SHP77 treated with DMSO at 0.1 percent for 48 hours (cell line): ENCODE measurements around the gene CDH4.

Experiments used
- DNase-seq: peaks from one replicate; lab custom pipeline; 2025; lab: John Stamatoyannopoulos, UW

Gene CDH4

DNA sequence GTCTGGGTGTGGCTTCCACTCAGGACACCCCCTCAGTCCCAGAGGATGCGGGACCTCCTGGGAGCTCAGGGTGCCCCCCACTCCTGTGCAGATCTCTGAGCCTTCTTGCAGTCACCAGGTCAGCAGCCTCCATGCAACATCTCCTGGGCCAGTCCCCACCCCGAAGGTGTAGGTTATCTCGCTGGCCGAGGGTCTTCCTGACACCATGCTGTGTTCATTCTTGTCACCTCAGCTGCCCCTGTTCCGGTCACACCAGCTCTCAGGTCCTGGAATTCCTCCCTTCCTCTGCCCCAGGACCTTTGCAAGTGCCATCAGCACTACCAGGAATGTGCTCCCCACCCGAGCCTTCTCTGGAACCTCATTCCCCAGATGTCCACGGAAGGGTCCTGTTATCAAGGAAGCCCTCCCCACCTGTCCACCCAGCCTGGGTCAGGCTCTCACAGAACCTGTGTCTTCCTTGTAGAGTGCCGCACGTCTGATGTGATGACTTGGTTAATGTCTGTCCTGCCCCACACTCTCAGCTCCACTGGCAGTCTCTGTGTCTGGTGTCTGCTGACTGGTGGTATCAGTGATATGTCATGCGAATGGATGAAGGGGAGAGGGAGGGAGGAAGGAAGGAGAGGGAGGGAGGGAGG is 484.1 kb downstream of the CDH4 start:
- no peak for DNase-seq

DNA sequence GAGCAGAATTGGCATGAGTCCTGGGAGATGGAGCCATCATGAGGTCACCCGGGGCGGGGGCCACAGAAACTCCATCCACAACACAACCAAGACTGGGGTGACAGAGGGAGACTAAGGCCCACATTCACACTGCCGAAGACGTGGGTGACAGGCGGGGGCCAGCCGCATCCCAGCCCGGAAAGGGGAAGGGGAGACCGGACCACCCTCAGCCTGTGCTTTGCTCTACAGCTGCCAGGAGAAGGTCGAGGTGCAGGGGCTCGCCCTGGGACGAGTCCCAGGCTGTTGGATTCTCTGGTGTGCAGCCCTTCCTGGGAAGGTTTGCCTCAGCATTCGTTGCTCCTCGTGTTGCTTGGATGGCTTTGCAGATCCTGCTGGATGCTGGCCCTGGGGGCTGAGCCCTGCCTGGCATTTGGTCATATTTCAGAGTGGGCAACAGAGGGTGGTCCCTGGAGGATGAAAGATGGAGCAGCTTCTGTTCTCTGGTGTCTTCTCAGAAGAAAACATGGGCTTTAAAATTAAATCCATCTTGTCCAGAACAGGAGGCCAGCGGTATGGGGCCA is 484.8 kb downstream of the CDH4 start:
- no peak for DNase-seq

DNA sequence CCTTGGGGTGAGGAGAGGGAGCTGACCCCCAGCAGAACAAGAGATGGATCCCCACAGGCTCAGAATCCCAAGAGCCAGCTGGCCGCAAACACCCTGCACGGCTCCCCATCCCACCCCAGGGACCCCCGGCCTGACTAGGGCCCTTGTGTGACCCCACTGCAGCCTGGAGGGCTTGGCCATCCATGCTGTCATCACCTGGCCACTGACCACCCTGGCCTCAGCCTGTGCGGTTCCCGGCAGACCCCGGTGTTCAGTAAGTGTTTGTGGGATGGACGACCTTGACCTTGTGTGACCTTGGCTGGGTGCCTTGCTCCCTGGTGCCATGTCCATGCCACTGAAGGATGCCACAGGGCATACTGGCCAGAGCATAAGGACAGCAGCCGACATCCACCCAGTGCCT is 485.3 kb downstream of the CDH4 start:
- DNase-seq, result no peak

DNA sequence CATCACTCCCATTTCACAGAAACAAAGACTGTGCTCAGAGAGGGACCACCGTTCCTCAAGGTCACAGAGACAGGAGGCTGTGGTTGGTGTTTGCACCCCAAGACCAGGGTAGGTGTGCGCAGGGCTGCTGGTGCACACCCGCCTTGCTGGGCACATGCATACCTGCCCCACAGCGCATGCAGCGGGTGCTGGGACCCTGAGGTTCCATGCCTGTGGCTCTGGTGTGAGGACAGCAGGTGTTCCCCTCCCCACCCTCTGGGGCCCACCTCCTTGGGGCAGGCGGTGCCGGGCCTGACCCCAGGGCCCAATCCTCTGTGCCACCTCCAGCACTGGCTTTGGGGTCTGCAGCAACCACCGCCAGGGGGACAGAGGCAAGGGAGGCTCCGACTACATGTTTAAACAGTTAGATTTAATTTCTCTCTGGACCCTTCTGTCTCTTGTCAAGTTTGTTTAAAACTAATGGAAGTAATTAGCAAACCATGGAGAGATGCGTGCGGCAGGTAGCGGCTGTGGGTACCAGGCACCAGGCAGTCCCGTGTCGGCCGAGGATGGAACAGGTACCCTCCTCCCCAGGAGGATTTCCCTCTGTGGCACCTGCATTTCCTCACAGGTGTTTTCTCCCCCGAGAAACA is 485.9 kb downstream of the CDH4 start:
- no peak for DNase-seq

DNA sequence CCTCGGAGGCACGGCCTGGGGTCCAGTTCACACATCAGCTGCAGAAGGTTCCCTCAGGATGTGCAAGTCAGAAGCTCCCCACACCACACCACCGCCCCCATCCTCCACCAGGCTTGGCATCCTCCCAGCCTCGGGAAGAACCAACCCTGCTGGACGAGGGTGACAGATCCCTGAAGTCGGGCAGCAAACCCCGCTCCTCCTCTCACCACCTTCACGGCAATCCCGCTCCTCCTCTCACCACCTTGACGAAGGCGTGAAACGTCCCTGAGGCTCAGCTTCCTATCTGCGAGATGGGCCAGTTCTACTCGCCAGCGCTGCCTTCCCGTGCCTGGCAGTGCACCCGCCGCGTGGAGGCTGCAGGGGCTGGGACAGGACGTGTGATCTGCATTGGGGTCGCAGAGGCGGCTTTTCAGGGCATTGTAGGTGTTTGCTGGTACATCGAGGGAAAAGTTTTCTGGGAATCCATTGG is 486.6 kb downstream of the CDH4 start:
- no peak for DNase-seq

DNA sequence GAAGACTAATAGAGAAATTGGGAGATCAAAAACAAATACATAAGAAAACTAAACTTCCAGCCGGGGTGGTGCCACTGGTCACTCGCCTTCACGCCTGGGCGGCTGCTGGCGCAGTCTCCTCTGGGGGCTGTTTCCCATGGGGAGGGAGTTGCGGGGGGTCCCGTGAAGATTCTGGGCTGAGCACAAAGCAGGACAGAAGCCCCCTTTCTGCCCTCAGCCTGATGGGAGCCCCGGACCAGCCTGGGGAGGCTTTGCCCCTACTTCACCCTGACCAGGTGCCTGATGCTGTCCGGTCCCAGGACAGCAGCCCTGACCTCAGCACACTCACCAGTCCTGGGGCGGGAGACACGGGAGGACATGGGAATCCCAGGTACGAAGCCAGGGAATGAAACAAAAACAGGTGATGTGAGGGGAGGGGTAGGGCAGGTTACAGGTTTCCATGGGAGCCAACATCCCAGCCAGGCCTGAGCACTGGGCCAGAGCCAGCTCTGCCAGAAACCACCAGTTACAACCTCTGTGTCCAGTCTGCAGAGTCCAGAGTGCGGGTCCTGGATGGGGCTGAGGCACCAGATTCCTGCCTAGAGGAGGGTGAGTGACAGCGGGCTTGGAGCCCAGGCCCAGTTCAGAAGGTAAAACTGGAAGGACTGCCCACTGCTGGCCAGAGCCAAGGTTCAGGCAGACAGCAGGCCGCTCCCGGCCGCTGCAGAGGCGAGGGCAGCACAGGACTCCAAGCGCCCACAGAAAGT is 487.2 kb downstream of the CDH4 start:
- no peak for DNase-seq

DNA sequence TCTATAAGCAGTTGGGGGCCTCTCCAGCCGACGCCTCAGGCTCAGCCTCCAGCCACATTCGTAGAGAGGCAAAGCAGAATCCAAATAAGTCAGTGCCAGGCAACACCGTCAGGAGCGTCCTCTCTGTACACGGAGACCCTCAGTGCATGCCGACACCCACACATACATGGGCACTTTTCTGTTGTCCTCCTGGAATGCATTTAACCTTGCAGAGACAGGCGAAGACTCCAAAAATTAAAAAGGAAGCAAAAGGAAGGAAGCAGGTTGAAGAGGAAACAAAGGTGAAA is 487.7 kb downstream of the CDH4 start:
- no peak for DNase-seq

DNA sequence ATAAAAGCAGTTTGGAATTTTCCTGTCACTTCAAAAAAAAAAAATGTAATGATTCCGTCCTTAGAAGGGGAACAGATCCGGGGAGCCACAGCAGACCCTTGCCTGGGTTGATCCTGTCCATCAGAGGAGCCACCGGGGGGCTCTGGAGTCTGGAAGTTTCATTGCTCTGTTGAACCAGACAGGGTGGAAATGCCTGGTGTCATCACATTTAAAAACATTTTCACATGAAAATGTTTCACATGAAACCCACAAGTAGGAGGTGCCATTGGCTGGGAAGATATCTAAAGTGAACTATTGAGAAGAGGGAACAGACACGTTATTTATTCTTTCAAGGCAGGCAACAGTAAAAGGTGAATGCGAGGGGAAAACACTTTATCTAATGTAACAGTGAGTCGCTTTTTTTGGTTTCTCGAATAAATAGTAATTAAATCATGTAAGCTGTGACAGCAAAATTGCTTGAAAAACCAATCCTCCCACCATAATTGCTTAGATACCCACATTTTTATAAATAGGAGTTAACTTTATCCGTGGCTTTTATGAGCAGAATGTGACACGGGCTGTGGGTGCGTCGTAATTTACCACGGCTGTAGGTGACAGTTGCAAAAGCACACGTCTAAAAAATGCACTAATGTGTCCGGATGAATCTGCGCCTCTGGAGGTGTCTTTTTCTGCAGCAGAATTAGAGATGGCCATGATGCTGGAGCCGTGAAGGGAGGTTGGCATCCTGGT is 490.2 kb downstream of the CDH4 start:
- no peak for DNase-seq

DNA sequence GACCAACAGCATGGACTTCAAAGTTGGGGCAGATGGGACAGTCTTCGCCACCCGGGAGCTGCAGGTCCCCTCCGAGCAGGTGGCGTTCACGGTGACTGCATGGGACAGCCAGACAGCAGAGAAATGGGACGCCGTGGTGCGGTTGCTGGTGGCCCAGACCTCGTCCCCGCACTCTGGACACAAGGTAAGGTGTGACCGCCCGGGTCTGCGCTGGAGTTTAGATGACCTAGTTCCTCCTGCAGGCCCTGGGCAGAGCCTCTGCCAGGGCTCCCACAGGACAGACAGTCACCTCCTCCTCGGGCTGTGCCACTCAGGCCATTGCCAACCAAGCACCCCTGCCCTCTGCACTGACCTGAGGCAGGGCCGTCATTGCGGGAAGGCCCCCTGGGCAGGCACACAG is 491.5 kb downstream of the CDH4 start:
- DNase-seq, result no peak

DNA sequence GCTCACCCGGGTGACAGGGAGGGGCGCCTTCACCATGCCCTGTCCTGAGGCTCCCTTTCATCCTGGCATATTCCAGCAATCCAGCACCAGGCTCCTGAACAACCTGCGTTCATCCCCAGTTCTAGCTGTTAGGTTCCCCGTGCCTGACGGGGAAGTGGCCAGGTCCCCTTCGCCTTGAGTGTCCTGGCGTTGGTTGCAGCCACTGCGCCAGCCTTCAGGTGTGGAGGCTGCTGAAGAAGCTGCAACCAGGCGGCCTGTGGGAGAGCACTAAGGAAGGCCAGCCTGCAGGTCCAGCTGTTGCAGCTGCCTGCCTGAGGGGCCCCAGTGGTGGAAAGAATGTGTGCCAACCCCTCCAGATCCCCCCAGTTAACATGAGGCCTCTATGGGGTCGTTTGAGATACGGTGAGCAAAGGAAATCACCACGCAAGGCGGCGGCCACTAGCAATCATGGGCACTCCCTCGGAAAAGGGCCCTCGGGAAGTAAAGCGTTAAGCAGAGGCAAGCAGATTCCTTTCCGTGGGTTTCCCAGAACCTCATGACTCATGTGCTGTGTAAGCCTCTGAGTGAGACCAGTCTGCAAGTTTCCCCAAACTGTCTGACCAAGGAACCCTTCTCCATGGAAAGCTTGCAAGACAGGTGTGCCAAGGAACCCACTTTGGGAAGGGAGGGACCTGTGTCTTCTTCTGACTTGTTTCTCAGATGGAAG is 492.8 kb downstream of the CDH4 start:
- no peak for DNase-seq

DNA sequence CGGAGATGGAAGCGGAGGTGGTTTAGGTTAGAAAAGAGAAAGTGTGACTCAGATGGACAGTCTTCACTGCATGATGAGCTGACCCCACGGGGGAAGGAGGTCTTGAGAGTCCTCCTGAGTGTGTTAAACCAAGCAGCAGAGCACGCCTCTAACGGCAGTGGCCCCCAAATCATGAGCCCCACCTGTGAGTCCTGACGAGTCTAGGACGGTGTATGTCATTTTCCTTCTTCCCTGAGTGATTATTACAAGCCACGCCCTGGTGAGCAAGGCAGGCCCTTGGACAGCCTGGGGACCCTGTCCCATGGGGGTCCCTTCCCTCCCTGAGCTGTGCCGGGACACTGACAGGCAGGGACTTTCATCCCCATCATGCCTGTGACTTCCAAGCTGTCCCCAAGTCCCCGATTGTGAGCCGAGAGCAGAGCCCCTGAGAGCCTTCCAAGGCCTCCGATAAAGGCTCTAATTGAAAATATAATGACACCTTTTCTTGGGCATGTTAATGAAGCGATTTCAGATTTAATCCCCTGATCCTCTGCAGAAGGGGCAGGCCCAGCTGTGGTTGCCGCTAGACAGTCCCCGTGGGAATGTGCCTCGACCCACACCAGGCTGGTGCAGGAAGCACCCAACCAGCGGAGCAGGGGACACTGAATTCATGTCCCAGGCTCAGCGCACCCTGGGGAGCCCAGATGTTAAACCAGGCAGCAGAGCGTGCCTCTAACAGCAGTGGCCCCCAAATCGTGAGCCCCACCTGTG is 493.5 kb downstream of the CDH4 start:
- no peak for DNase-seq

DNA sequence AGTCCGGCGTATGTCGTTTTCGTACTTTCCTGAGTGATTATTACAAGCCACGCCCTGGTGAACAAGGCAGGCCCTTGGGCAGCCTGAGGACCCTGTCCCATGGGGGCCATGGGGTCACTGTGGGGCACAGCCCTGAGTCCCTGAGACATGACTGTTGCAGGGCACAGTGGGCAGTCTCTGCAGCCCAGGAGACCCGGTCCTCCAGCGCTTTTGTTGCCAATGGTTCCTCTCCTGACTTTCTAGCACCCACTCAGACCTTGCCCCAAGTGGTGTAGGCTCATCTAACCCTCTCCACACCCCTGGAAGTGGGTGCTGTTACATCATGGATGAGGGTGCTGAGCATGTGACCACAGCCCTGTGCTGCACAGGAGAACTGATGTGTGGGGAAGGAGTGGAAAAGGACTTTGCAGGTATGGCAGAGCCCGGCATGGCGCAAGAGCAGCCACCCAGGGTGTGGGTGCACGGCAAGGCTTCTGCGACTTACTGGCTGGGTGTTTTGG is 494.1 kb downstream of the CDH4 start:
- no peak for DNase-seq

DNA sequence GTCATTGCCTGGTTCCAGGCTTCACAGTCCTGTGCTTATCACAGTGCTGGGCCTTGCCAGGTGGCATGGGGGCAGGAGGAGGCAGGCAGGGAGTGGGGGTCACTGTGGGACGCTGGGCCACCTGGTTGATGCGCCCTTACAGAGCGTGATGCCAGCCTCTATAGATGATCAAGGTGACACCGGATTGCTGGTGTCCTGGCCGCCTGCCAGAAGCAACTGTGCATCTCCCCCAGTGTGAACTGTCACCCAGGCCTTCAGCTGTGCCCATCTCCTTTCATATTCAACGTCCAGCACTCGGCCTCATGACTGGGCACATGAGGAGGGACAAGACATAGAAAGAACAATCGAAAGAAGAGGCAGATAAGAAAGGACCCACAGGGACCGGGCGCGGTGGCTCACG is 494.7 kb downstream of the CDH4 start:
- DNase-seq, result no peak

DNA sequence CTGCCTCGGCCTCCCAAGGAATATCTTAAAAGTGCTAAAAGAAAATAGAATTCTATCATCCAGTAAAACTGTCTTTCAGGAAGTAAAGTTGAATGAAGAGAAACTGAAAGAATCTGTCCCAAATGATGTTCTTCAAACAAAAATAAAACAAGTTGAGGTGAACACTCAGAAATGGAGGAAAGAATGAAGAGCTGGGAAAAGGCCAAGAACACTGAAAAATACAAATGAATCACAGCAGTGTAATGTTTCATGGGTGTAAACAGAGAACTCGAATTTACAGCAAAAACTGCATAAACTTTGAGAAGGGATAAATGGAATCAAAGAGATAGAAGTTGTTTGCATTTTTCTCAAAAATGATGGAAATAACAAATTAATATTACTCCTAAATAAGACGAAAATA is 496.3 kb downstream of the CDH4 start:
- DNase-seq, result no peak

DNA sequence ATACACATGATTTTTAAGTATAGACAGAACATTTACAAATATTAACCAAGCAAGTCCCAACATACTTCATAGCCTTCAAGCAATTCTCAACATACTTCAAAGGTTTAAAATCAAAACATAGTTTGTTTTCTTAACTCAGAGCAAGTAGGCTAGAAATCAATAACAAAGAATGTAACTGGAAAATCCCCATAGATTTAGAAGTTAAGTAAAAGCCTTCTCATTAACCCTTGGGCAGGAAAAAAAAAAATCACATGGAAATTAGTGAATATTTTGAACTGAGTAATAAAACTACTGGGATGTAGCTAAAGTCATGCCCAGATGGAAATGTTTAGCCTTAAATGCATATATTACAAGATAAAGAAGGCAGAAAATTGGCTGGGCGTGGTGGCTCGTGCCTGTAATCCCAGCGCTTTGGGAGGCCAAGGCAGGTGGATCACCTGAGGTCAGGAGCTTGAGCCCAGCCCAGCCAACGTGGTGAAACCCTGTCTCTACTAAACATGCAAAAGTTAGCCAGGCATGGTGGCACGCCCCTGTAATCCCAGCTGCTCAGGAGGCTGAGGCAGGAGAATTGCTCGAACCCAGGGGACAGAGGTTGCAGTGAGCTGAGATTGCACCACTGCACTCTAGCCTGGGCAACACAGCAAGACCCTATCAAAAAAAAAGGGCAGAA is 497.5 kb downstream of the CDH4 start:
- no peak for DNase-seq

DNA sequence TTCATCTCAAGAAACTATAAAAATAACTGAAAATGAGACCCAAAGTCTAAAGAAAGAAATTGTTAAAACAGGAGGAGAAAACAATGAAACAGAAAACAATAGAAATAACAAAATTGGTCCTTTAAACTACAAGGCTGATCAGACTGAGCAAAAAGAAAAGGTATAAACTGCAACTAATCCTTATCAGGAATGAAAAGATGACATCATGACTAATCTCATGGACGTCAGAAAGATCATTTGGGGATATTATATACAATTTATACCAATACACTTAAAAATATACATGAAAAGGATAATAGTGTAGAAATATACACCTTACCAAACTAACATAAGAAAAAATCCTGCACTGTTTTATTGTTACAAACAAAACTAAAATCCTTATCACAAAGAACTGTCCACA is 498.0 kb downstream of the CDH4 start:
- DNase-seq, result no peak

DNA sequence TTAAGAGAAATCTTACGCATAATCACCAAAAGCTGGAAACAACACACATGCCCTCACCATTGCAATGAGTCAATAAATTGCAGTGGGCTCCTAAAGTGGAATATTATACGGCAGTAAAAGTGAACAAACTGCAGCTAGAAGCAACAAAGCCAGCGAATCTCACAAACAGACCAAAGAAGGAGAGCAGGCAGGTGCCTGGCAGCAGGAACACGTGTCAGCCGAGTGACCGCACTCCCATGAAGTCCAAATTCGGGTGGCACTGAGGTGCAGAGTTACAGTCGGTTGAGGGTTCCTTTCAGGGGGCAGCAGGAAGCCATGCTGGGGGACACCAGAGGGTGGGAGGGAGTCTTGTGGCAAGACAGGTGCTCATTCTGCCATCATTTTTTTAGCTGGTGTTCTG is 500.5 kb downstream of the CDH4 start:
- DNase-seq, result no peak

DNA sequence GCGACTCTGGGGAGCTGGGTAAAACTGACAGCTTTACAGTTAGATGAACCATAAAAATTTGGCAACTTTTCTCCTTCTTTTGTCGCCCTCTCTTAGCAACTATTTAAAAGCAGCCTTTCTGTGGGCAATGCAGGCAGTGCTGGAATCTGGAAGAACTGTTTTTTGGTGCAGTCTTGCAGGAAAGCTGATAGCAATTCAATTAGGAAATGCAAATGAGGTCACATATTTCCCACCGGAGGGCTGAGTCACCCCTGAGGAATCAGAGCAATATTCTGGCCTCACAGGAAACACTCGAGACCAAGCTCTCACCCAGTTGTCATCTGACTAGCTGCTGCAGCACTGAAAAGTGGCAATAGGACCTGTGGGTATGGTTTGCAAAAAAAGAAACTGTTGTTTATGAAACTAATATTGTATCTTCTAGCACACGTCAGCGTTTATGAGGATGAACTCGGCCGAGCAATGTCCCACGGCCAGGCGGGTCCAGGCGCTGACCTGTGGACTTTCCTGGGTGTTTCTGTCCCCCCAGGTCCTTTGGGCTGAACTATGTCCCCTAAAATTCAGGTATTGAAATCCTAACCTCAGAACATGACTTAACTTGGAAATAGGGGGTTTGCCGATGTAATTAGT is 501.4 kb downstream of the CDH4 start:
- DNase-seq, result no peak

DNA sequence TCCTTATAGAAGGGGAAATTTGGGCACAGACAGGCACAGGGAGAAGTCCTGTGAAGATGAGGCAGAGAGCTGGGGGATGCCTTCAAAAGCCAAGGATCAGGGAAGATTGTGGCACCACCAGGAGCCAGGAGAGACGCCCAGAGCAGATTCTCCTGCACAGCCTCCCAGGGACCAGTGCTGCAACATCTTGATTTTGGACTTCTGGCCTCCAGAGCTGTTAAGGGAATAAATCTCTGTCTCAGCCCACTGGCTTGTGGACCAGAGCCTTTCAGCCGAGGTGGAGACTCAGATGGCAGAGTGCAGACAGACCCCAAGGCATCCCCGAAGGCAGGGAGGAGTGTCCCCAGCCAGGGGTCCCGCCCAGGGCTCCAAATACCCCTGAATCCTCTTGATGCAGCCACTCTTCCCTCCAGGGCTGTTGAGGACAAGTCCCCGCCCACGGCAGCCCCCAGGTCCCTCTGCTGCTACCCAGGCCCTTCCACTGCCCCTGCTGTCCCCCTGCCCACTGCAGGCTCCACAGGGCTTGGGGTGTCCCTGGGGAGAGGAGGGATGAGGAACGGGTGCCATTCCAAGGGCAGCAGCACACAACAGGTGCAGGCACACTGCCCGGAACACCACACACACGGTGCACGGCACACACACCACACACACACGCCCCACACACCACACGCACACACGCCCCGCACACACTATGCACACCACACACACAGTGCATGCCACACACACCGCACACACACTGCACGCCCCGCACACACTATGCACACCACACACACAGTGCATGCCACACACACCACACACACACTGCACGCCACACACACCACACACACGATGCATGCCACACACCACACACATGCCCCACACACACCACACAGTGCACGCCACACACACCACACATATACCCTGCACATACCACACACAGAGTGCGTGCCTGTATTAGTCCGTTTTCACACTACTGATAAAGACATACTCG is 502.2 kb downstream of the CDH4 start:
- DNase-seq, result no peak
